PC-3 (cell line): Measurements from ENCODE around the gene CLASP2. TPM values are rescaled to one million over a fixed set of nuclear protein-coding genes. Genes with fewer than 3 reads are reported as not detected.
"Not testable (repeated sequence)": the region's sequence is repeated elsewhere in the genome, so short reads cannot be mapped to it uniquely, and the experiment has no call there.

ENCODE experiments used
- ATAC-seq: fragments of 200-7000 bp; cut with Tn5 transposase; 2 replicates; pipeline ENCODE4 v1.9.1; 2020; ENCODE audit warnings: mild to moderate bottlenecking, moderate library complexity
- BruUV-seq: library from RNA; stranded (reverse); fragments of 400-500 nt; replicated peaks from 2 replicates; lab custom pipeline; 2021; lab: Mats Ljungman, UMichigan
- CTCF ChIA-PET: fragments of 300-600 bp; sonication (Branson Sonifier 250); formaldehyde crosslinking; loops from one replicate; lab custom pipeline; 2022; ENCODE audit warnings: antibody characterized with exemption; lab: Charles Lee
- POLR2A ChIA-PET: fragments of 300-600 bp; sonication (Branson Sonifier 250); formaldehyde crosslinking; loops from one replicate; lab custom pipeline; 2022; ENCODE audit warnings: antibody characterized with exemption; ENCODE audit not compliant: unreplicated experiment; lab: Charles Lee
- DNase-seq: peaks from one replicate; pipeline ENCODE4 v3.0.0-alpha.2; 2015
- H2AFZ ChIP-seq: fragments of 300-600 bp; sonication (generic); 2 replicates; pipeline ENCODE4 v1.6.0; 2016; ENCODE audit warnings: antibody characterized with exemption, low read length
- H3F3A ChIP-seq: fragments of 300-600 bp; sonication (generic); one replicate; pipeline ENCODE4 v1.6.0; 2017; ENCODE audit warnings: antibody characterized with exemption, low read length, control low read depth, mild to moderate bottlenecking; ENCODE audit not compliant: unreplicated experiment
- H3K27ac ChIP-seq: fragments of 300-600 bp; sonication (generic); 2 replicates; pipeline ENCODE4 v1.5.1; 2016; ENCODE audit warnings: mild to moderate bottlenecking, low read length
- H3K27me3 ChIP-seq: fragments of 300-600 bp; sonication (generic); 2 replicates; pipeline ENCODE4 v1.6.1; 2016; ENCODE audit warnings: low read length, mixed read lengths
- H3K36me3 ChIP-seq: fragments of 300-600 bp; sonication (generic); 2 replicates; pipeline ENCODE4 v1.6.1; 2016; ENCODE audit warnings: low read depth, mixed run types, low read length, mixed read lengths
- H3K4me1 ChIP-seq: fragments of 300-600 bp; sonication (generic); 2 replicates; pipeline ENCODE4 v1.5.1; 2016; ENCODE audit warnings: low read length; ENCODE audit not compliant: insufficient read depth
- H3K4me2 ChIP-seq: fragments of 300-600 bp; sonication (generic); 2 replicates; pipeline ENCODE4 v1.6.0; 2016; ENCODE audit warnings: low read length
- H3K4me3 ChIP-seq: fragments of 300-600 bp; sonication (generic); 2 replicates; pipeline ENCODE4 v1.5.1; 2016; ENCODE audit warnings: mild to moderate bottlenecking, low read length, mixed read lengths
- H3K79me2 ChIP-seq: fragments of 300-600 bp; sonication (generic); 2 replicates; pipeline ENCODE4 v1.6.1; 2017; ENCODE audit warnings: low read length, mixed read lengths
- H3K9ac ChIP-seq: fragments of 300-600 bp; sonication (generic); 2 replicates; pipeline ENCODE4 v1.6.0; 2016; ENCODE audit warnings: mild to moderate bottlenecking, low read length
- H3K9me2 ChIP-seq: fragments of 300-600 bp; sonication (generic); replicated peaks from 2 replicates; pipeline ENCODE4 v1.6.1; 2016; ENCODE audit warnings: mixed run types, low read length, mixed read lengths
- H3K9me3 ChIP-seq: fragments of 300-600 bp; sonication (generic); 2 replicates; pipeline ENCODE4 v1.6.1; 2016; ENCODE audit warnings: low read length, mixed read lengths
- H4K20me1 ChIP-seq: fragments of 300-600 bp; sonication (generic); 2 replicates; pipeline ENCODE4 v1.6.1; 2016; ENCODE audit warnings: low read length, mixed read lengths
- CTCF ChIP-seq: fragments of 300-600 bp; sonication (generic); conservative IDR thresholded peaks from 2 replicates; pipeline ENCODE4 v1.5.1; 2017; ENCODE audit warnings: antibody characterized with exemption, low read depth, mild to moderate bottlenecking, low read length
- EZH2 ChIP-seq: fragments of 300-600 bp; sonication (generic); IDR thresholded peaks from one replicate; pipeline ENCODE4 v1.6.1; 2017; ENCODE audit warnings: antibody characterized with exemption, mild to moderate bottlenecking, low read length; ENCODE audit not compliant: unreplicated experiment
- EZH2phosphoT487 ChIP-seq: fragments of 300-600 bp; sonication (generic); IDR thresholded peaks from 2 replicates; pipeline ENCODE4 v1.6.1; 2018; ENCODE audit warnings: mild to moderate bottlenecking, antibody characterized with exemption, low read length, borderline replicate concordance
- intact Hi-C: fragments of 100-400 bp; cut with micrococcal nuclease; formaldehyde crosslinking; loops from 2 replicates; pipeline ENCODE4 v1.9.0; 2023
- total RNA-seq: library from RNA; depleted of rRNA; stranded (reverse); fragments of >200 nt; gene quantifications from 2 replicates; pipeline ENCODE4 v1.2.3, GENCODE V29; 2014

The CLASP2 gene
- total RNA-seq, 1 experiment from 2014 or later, result 84.8 TPM

- ChIA-PET POLR2A (no interaction called here), CTCF (no interaction called here)
- Histone ChIP-seq H3K36me3 (no peaks in the 10 kb centered on the region), H2AFZ (no peak overlapping the region), H3K9me3 (peaks cover 9% of the 10 kb centered on the region), H4K20me1 (no peaks in the 10 kb centered on the region), H3K27ac (no peak overlapping the region), H3K4me1 (no peaks in the 10 kb centered on the region), H3K4me2 (no peak overlapping the region), H3K9ac (no peak overlapping the region), H3K79me2 (no peaks in the 10 kb centered on the region), H3K4me3 (no peak overlapping the region), H3K9me2 (no peaks in the 10 kb centered on the region), H3K27me3 (no peaks in the 10 kb centered on the region), H3F3A (no peaks in the 10 kb centered on the region)
- no peak for ATAC-seq
- no TSS peak for BruUV-seq
- intact Hi-C loops, result no loop called here
- TF ChIP-seq EZH2 (no peak), CTCF (no peak), EZH2phosphoT487 (no peak)
- no peak for DNase-seq
These were observed 40.2 kb upstream of the CLASP2 start for GRCh38 chr3:33758281-33758680.

- H4K20me1 ChIP-seq, H3K27me3 ChIP-seq, H3K9me2 ChIP-seq, BruUV-seq, DNase-seq, intact Hi-C loops, H3F3A ChIP-seq, H3K9me3 ChIP-seq, H2AFZ ChIP-seq, CTCF ChIA-PET, H3K79me2 ChIP-seq, POLR2A ChIA-PET, H3K4me3 ChIP-seq, H3K36me3 ChIP-seq, H3K4me1 ChIP-seq, H3K4me2 ChIP-seq, ATAC-seq, H3K9ac ChIP-seq, H3K27ac ChIP-seq: not testable (repeated sequence)
These were observed 36.3 kb upstream of the CLASP2 start for GRCh38 chr3:33754391-33754790.

GRCh38 chr3:33751336-33751735 is 33.3 kb upstream of the CLASP2 start:
- no peak overlapping the region for H3K9ac ChIP-seq
- no peak overlapping the region for H3K4me2 ChIP-seq
- ATAC-seq (no peak), DNase-seq (no peak)
- intact Hi-C loops, result no loop called here
- H3K4me1 ChIP-seq, result 0 out of 2 replicates have a peak, but pooled peaks cover 3% of the 10 kb centered on the region
- H3K9me2 ChIP-seq, result no peaks in the 10 kb centered on the region
- TF ChIP-seq EZH2, result no peak
- TF ChIP-seq EZH2phosphoT487, result no peak
- TF ChIP-seq CTCF, result no peak
- peaks cover 9% of the 10 kb centered on the region for H3K9me3 ChIP-seq
- ChIA-PET CTCF (no interaction called here), POLR2A (no interaction called here)
- H3K36me3 ChIP-seq, result no peaks in the 10 kb centered on the region
- H3K27me3 ChIP-seq, result no peaks in the 10 kb centered on the region
- no peak overlapping the region for H3K27ac ChIP-seq
- no peaks in the 10 kb centered on the region for H3K79me2 ChIP-seq
- no peaks in the 10 kb centered on the region for H3F3A ChIP-seq
- no peak overlapping the region for H2AFZ ChIP-seq
- BruUV-seq, result no TSS peak
- H3K4me3 ChIP-seq, result no peak overlapping the region
- no peaks in the 10 kb centered on the region for H4K20me1 ChIP-seq
